ENCODE results near the gene THAP9.

The THAP9 gene

GRCh38 chr4:82968972-82969371, 68.4 kb downstream of the THAP9 start:
- no peaks in the 10 kb centered on the region for H3K4me1 ChIP-seq (ENCODE audit: control insufficient read depth, insufficient read depth, low read length)

DNA sequence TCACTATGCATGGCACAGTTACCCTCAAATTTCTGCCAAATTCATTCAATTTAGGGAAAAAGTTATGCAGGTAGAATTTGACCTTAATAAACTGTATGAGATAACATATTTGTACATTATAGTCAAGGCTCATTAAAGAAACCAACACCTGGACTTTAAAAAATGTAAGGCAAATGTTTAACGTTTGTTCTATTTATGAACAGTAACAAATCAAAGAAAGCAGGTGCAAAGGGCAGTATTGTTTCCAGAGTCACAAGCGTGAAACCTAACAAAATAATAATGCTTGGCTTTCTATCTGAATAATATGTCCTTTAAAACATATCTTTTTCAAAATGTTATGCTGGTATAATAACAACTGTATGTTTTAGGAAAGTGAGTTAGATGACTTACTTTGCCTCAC, 68.9 kb downstream of the THAP9 start:
- H3K36me3 ChIP-seq (ENCODE audit: control insufficient read depth, insufficient read depth, low read length, severe bottlenecking): peaks cover 41% of the 10 kb centered on the region
- no peak overlapping the region for H3K9ac ChIP-seq (ENCODE audit: low read length)
- H3K4me1 ChIP-seq (ENCODE audit: control insufficient read depth, insufficient read depth, low read length): no peaks in the 10 kb centered on the region
- H3K27me3 ChIP-seq (replicated peaks; ENCODE audit: control insufficient read depth, insufficient read depth, low read length): no peaks in the 10 kb centered on the region
- no peak overlapping the region for H3K4me3 ChIP-seq (ENCODE audit: low read length)
- DNase-seq (ENCODE audit: low read depth): no peak
- no peaks in the 10 kb centered on the region for H3K9me3 ChIP-seq (ENCODE audit: control insufficient read depth, low read length)

More at GRCh38 chr4:82968972-82969371, 68.4 kb downstream of the THAP9 start:
- no peak overlapping the region for H3K4me3 ChIP-seq (ENCODE audit: low read length)
- no peaks in the 10 kb centered on the region for H3K27me3 ChIP-seq (replicated peaks; ENCODE audit: control insufficient read depth, insufficient read depth, low read length)
- no peak overlapping the region for H3K9ac ChIP-seq (ENCODE audit: low read length)
- no peak for DNase-seq (ENCODE audit: low read depth)
- H3K9me3 ChIP-seq (ENCODE audit: control insufficient read depth, low read length): no peaks in the 10 kb centered on the region
- H3K36me3 ChIP-seq (ENCODE audit: control insufficient read depth, insufficient read depth, low read length, severe bottlenecking): peaks cover 41% of the 10 kb centered on the region

Data from adipocyte (in vitro differentiated cells).